Measurements from ENCODE around the gene MOCS2. TPM values are rescaled to one million over a fixed set of nuclear protein-coding genes. Genes with fewer than 3 reads are reported as not detected.

The MOCS2 gene
- total RNA-seq, 1 donor from 2014 or later = 18.4 TPM

GRCh38 chr5:53059281-53059680 is 50.3 kb downstream of the MOCS2 start:
- Mint-ChIP-seq H3K4me3 (no peak overlapping the region), H3K4me1 (no peaks in the 10 kb centered on the region), H3K27me3 (no peaks in the 10 kb centered on the region), H3K36me3 (ENCODE audit: low read depth) (peaks cover 52% of the 10 kb centered on the region), H3K27ac (no peak overlapping the region), H3K9me3 (no peaks in the 10 kb centered on the region)
- intact Hi-C loops (cut with micrococcal nuclease) = no loop called here
- peak; percentile 37 for DNase-seq

- intact Hi-C loops (cut with micrococcal nuclease) = no loop called here
- Mint-ChIP-seq H3K36me3 (ENCODE audit: low read depth) (peaks cover 40% of the 10 kb centered on the region), H3K27me3 (no peaks in the 10 kb centered on the region), H3K4me1 (peaks cover under 1% of the 10 kb centered on the region), H3K4me3 (no peak overlapping the region), H3K9me3 (peaks cover 3% of the 10 kb centered on the region), H3K27ac (no peak overlapping the region)
- DNase-seq = peak; percentile 21
Observed at GRCh38 chr5:53055365-53055764, 54.2 kb downstream of the MOCS2 start.

GRCh38 chr5:53053364-53053763 is 56.2 kb downstream of the MOCS2 start:
- DNase-seq = peak; percentile 19
- peaks cover 4% of the 10 kb centered on the region for H3K9me3 Mint-ChIP-seq
- intact Hi-C loops (cut with micrococcal nuclease) = no loop called here
- no peaks in the 10 kb centered on the region for H3K27me3 Mint-ChIP-seq
- no peak overlapping the region for H3K27ac Mint-ChIP-seq
- peaks cover 34% of the 10 kb centered on the region for H3K36me3 Mint-ChIP-seq (ENCODE audit: low read depth)
- no peak overlapping the region for H3K4me3 Mint-ChIP-seq
- peaks cover 4% of the 10 kb centered on the region for H3K4me1 Mint-ChIP-seq

- no peak overlapping the region for H3K27ac Mint-ChIP-seq
- H3K4me3 Mint-ChIP-seq = no peak overlapping the region
- DNase-seq = peak; percentile 48
- H3K36me3 Mint-ChIP-seq (ENCODE audit: low read depth) = peaks cover 32% of the 10 kb centered on the region
- peaks cover 9% of the 10 kb centered on the region for H3K4me1 Mint-ChIP-seq
- intact Hi-C loops (cut with micrococcal nuclease) = no loop called here
- H3K9me3 Mint-ChIP-seq = peaks cover 4% of the 10 kb centered on the region
- no peaks in the 10 kb centered on the region for H3K27me3 Mint-ChIP-seq
Observed at GRCh38 chr5:53052499-53052898, 57.1 kb downstream of the MOCS2 start.

- peaks cover 26% of the 10 kb centered on the region for H3K4me1 Mint-ChIP-seq
- intact Hi-C loops (cut with micrococcal nuclease) = no loop called here
- peaks cover 10% of the 10 kb centered on the region for H3K9me3 Mint-ChIP-seq
- H3K36me3 Mint-ChIP-seq (ENCODE audit: low read depth) = peaks cover 41% of the 10 kb centered on the region
- peak; percentile 47 for DNase-seq
- H3K27me3 Mint-ChIP-seq = no peaks in the 10 kb centered on the region
- no peak overlapping the region for H3K27ac Mint-ChIP-seq
- no peak overlapping the region for H3K4me3 Mint-ChIP-seq
Observed at GRCh38 chr5:53048248-53048647, 61.3 kb downstream of the MOCS2 start.

Other genes with a start within 250 kb of the MOCS2 start
- gene ITGA2, start 120.4 kb downstream of the MOCS2 start, total RNA-seq = 3.5 and 3.9 TPM in 2 replicates